HCT116 (cell line): ENCODE results near the gene VRK1. TPM values are rescaled to one million over a fixed set of nuclear protein-coding genes. Genes with fewer than 3 reads are reported as not detected.

Source experiments
- ATAC-seq: fragments of 200-7000 bp; cut with Tn5 transposase; 2 replicates; pipeline ENCODE4 v1.9.1; 2020; ENCODE audit warnings: mild to moderate bottlenecking, moderate library complexity
- BruUV-seq: library from RNA; stranded (reverse); fragments of 400-500 nt; replicated peaks from 2 replicates; lab custom pipeline; 2021; lab: Mats Ljungman, UMichigan
- CTCF ChIA-PET: fragments of 300-600 bp; sonication (Branson Sonifier 250); formaldehyde crosslinking; loops from one replicate; lab custom pipeline; 2021; ENCODE audit warnings: antibody characterized with exemption; lab: Charles Lee
- POLR2A ChIA-PET: fragments of 300-600, 350-600 bp; sonication (Branson Sonifier 250); formaldehyde crosslinking; loops from one replicate; lab custom pipeline; 2021; ENCODE audit warnings: antibody characterized with exemption; lab: Charles Lee
- RAD21 ChIA-PET, 2 experiments: fragments of 300-600 bp; sonication (Branson Sonifier 250); formaldehyde crosslinking; loops; one replicate each; lab custom pipeline; 2023; ENCODE audit warnings: low total read pairs in 2 of 2; ENCODE audit not compliant: uncharacterized antibody in 2 of 2, unreplicated experiment in 2 of 2, low non-redundant PET in 1 of 2; lab: Charles Lee
- DNase-seq: peaks from one replicate; pipeline ENCODE4 v3.0.0-alpha.2; 2010; ENCODE audit warnings: low read depth, low spot score
- H2AFZ ChIP-seq: fragments of 200-600 bp; shearing (Covaris generic), sonication (generic); 2 replicates; pipeline ENCODE4 v1.6.1; 2017; ENCODE audit warnings: low read depth, mixed run types, mixed read lengths, antibody characterized with exemption, low read length; ENCODE audit not compliant: poor library complexity, severe bottlenecking
- H3K27ac ChIP-seq: 2 replicates; pipeline ENCODE4 v1.5.1; 2012; ENCODE audit warnings: low read depth, low read length
- H3K27me3 ChIP-seq: fragments of 200-600 bp; sonication (generic); 2 replicates; pipeline ENCODE4 v1.6.1; 2016; ENCODE audit warnings: mixed run types, low read length, mixed read lengths; ENCODE audit not compliant: insufficient read depth
- H3K36me3 ChIP-seq, 2 experiments: fragments of 200-500 bp in 1 of 2; fragments of 200-600 bp in 1 of 2; sonication (Bioruptor generic) in 1 of 2; sonication (generic) in 1 of 2; 2 replicates each; pipeline versions ENCODE4 v1.5.1 to v1.6.1; 2014 to 2016; ENCODE audit warnings: low read length in 2 of 2, inconsistent platforms in 1 of 2, mixed read lengths in 1 of 2, mixed run types in 1 of 2; ENCODE audit not compliant: insufficient read depth in 2 of 2, control insufficient read depth in 1 of 2
- H3K4me1 ChIP-seq, 2 experiments: fragments of 200-600 bp in 1 of 2; sonication (generic) in 1 of 2; 2 replicates each; pipeline versions ENCODE4 v1.5.1 to v1.6.1; 2012 to 2017; ENCODE audit warnings: low read length in 2 of 2, inconsistent platforms in 1 of 2, mild to moderate bottlenecking in 1 of 2, mixed read lengths in 1 of 2, mixed run types in 1 of 2, moderate library complexity in 1 of 2; ENCODE audit not compliant: insufficient read depth in 2 of 2, control insufficient read depth in 1 of 2
- H3K4me2 ChIP-seq: fragments of 200-600 bp; sonication (generic); 2 replicates; pipeline ENCODE4 v1.6.1; 2017; ENCODE audit warnings: mixed run types, low read length, mixed read lengths
- H3K4me3 ChIP-seq, 2 experiments: fragments of 200-600 bp in 1 of 2; sonication (generic) in 1 of 2; replicated peaks in 1 of 2; 2 replicates each; pipeline ENCODE4 v1.5.1; 2011 to 2016; ENCODE audit warnings: low read length in 2 of 2, control low read depth in 1 of 2, low read depth in 1 of 2, mild to moderate bottlenecking in 1 of 2, mixed read lengths in 1 of 2, mixed run types in 1 of 2
- H3K79me2 ChIP-seq: fragments of 200-600 bp; sonication (generic); 2 replicates; pipeline ENCODE4 v1.6.1; 2017; ENCODE audit warnings: mild to moderate bottlenecking, mixed run types, low read length, moderate library complexity, mixed read lengths; ENCODE audit not compliant: insufficient read depth
- H3K9ac ChIP-seq: fragments of 200-600 bp; sonication (generic); 2 replicates; pipeline ENCODE4 v1.6.1; 2016; ENCODE audit warnings: low read length, mixed read lengths
- H3K9me2 ChIP-seq: fragments of 200-600 bp; sonication (generic), shearing (Covaris generic); 2 replicates; pipeline ENCODE4 v1.6.1; 2017; ENCODE audit warnings: mixed run types, mild to moderate bottlenecking, moderate library complexity; ENCODE audit not compliant: insufficient read depth
- H3K9me3 ChIP-seq, 2 experiments: fragments of 200-500 bp in 1 of 2; fragments of 200-600 bp in 1 of 2; sonication (Bioruptor generic) in 1 of 2; sonication (generic) in 1 of 2; 2 replicates each; pipeline ENCODE4 v1.6.1; 2014 to 2017; ENCODE audit warnings: low read length in 2 of 2, mixed read lengths in 2 of 2, inconsistent platforms in 1 of 2, low read depth in 1 of 2, mild to moderate bottlenecking in 1 of 2, mixed run types in 1 of 2, moderate library complexity in 1 of 2; ENCODE audit not compliant: control insufficient read depth in 1 of 2, insufficient read depth in 1 of 2
- H4K20me1 ChIP-seq: fragments of 200-600 bp; sonication (generic), shearing (Covaris generic); 2 replicates; pipeline ENCODE4 v1.6.1; 2017; ENCODE audit warnings: mixed run types, mild to moderate bottlenecking, moderate library complexity; ENCODE audit not compliant: insufficient read depth
- ATF3 ChIP-seq: IDR thresholded peaks from 2 replicates; pipeline ENCODE4 v1.6.1; 2012
- CBX3 ChIP-seq: IDR thresholded peaks from 2 replicates; pipeline ENCODE4 v1.6.1; 2012; ENCODE audit warnings: low read depth
- CEBPB ChIP-seq: IDR thresholded peaks from 2 replicates; pipeline ENCODE4 v1.6.1; 2012; ENCODE audit warnings: low read depth
- EZH2 ChIP-seq: fragments of 200-600 bp; sonication (generic); IDR thresholded peaks from 2 replicates; pipeline ENCODE4 v1.6.1; 2017; ENCODE audit warnings: antibody characterized with exemption, mixed run types
- EZH2phosphoT487 ChIP-seq: fragments of 200-600 bp; IDR thresholded peaks from 2 replicates; pipeline ENCODE4 v1.6.1; 2018; ENCODE audit warnings: antibody characterized with exemption, borderline replicate concordance
- FOSL1 ChIP-seq: IDR thresholded peaks from 2 replicates; pipeline ENCODE4 v1.6.1; 2012; ENCODE audit warnings: low read depth
- SRF ChIP-seq: IDR thresholded peaks from 2 replicates; pipeline ENCODE4 v1.6.1; 2012; ENCODE audit warnings: low read depth
- YY1 ChIP-seq: IDR thresholded peaks from 2 replicates; pipeline ENCODE4 v1.6.1; 2011; ENCODE audit warnings: low read length, low read depth, moderate library complexity, mild to moderate bottlenecking; ENCODE audit not compliant: insufficient replicate concordance; ENCODE audit errors: extremely low read depth
- ZBTB33 ChIP-seq: IDR thresholded peaks from 2 replicates; pipeline ENCODE4 v1.6.1; 2011; ENCODE audit warnings: mild to moderate bottlenecking, low read length, moderate library complexity; ENCODE audit not compliant: insufficient replicate concordance; ENCODE audit errors: extremely low read depth
- ZFX ChIP-seq: fragments of 450-650 bp; IDR thresholded peaks from 2 replicates; pipeline ENCODE4 v1.6.1; 2017
- intact Hi-C: fragments of 100-400 bp; cut with micrococcal nuclease; formaldehyde crosslinking; loops from 2 replicates; pipeline ENCODE4 v1.10.0; 2022
- total RNA-seq: library from RNA; stranded (reverse); gene quantifications from one replicate; pipeline ENCODE4 v1.2.1, GENCODE V29; 2021; ENCODE audit not compliant: unreplicated experiment

The VRK1 gene
- total RNA-seq, 1 experiment from 2014 or later, result 51.4 TPM

- Histone ChIP-seq H3K9ac (no peak overlapping the region), H2AFZ (no peak overlapping the region), H3K79me2 (peaks cover 39% of the 10 kb centered on the region), H3K9me3 (no peaks in the 10 kb centered on the region), H3K4me3 (no peak overlapping the region), H3K36me3 (peaks cover 4 to 18% of the 10 kb centered on the region in 2 experiments; a peak in 3 of 4 replicates), H3K4me1 (no peaks in the 10 kb centered on the region), H3K27me3 (no peaks in the 10 kb centered on the region), H3K9me2 (no peaks in the 10 kb centered on the region), H4K20me1 (no peaks in the 10 kb centered on the region), H3K27ac (no peak overlapping the region), H3K4me2 (no peak overlapping the region)
- intact Hi-C loops, result no loop called here
- TF ChIP-seq SRF (no peak), YY1 (no peak), EZH2phosphoT487 (no peak), ZFX (no peak)
- ChIA-PET RAD21 (no interaction called here), POLR2A (no interaction called here), CTCF (no interaction called here)
- DNase-seq, result no peak
- BruUV-seq, result no TSS peak
- ATAC-seq, result no peak
These were observed 61.5 kb downstream of the VRK1 start for GRCh38 chr14:96858643-96859042.

- Histone ChIP-seq H3K4me2 (no peak overlapping the region), H4K20me1 (peaks cover 7% of the 10 kb centered on the region; the same call in 1 of the 2 replicates), H3K79me2 (peaks cover 54% of the 10 kb centered on the region), H3K4me3 (no peak overlapping the region), H3K27me3 (no peaks in the 10 kb centered on the region), H3K9me2 (no peaks in the 10 kb centered on the region), H3K27ac (no peak overlapping the region), H3K9ac (no peak overlapping the region), H2AFZ (no peak overlapping the region), H3K36me3 (peaks cover 2 to 19% of the 10 kb centered on the region in 2 experiments; a peak in 3 of 4 replicates), H3K9me3 (no peaks in the 10 kb centered on the region), H3K4me1 (no peaks in the 10 kb centered on the region)
- no TSS peak for BruUV-seq
- ChIA-PET POLR2A (interaction anchor here (1.1 kb wide), 1 partner anchor 9 kb away, joined by 4 read pairs; no protein-coding TSS in a partner anchor), CTCF (interaction anchor here (2.7 kb wide), 1 partner anchor 9 kb away, joined by 20 read pairs; no protein-coding TSS in a partner anchor), RAD21 (no interaction called here)
- intact Hi-C loops, result no loop called here
- TF ChIP-seq EZH2phosphoT487 (no peak), YY1 (no peak), ATF3 (no peak), FOSL1 (no peak), CEBPB (no peak), CBX3 (no peak), EZH2 (no peak), ZBTB33 (no peak)
- no peak for DNase-seq
- ATAC-seq, result no peak
These were observed 64.6 kb downstream of the VRK1 start for GRCh38 chr14:96861568-96862310.
